GM21529 (cell line): ENCODE data around the gene IGSF5.
"Not testable (repeated sequence)": the region's sequence is repeated elsewhere in the genome, so short reads cannot be mapped to it uniquely, and the experiment has no call there.

ENCODE experiments used
- ATAC-seq: cut with Tn5 transposase; IDR thresholded peaks from one replicate; pipeline ENCODE4 v1.9.1; 2021; ENCODE audit not compliant: unreplicated experiment

Gene IGSF5

DNA sequence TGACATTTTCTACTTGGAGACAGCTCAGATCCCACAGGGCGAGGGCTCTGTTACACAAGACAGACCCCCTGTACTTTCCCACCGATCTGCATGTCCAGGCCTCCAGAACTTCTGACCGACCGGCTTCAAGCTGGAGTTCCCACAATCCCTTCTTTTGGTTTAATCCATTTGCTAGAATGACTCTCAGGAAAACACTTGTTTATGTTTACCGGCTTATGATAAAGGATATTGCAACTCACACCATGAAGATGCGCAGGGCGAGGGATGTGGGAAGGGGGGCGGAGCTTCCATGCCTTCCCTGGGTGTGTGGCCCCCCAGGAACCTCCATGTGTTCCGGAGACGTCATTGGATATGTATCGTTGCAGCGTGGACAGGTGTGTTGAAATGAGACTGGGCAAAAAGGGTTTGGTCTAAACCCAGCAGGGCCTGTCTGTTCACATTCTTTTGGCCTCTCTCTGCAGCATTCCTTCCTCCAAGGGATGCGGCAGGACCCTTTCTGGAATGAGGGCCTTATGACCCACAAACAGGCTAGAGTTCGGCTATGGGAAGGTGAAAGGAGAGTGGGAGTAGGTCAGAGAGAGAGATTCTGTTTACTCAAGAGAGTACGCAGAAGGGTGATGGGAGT lies 7.5 kb upstream of the IGSF5 start:
- ATAC-seq, result no peak

DNA sequence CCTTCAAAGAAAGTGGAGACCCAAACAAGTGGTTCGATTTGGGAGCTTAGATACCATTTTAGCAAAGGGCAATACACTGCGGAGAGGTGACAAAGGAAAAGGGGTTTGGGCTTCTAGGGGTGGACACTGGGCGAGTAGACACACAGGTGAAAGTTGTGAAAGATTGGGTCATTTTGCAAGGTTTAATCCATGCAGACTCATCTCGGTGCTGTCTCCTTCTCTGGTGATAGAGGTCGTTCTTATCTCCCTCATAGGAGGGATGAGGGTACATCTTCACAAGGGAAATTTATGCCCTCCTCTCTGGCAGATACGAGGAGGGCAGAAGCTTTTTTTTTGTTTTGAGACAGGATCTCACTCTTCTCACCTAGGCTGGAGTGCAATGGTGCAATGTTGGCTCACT lies 6.4 kb upstream of the IGSF5 start:
- no peak for ATAC-seq

DNA sequence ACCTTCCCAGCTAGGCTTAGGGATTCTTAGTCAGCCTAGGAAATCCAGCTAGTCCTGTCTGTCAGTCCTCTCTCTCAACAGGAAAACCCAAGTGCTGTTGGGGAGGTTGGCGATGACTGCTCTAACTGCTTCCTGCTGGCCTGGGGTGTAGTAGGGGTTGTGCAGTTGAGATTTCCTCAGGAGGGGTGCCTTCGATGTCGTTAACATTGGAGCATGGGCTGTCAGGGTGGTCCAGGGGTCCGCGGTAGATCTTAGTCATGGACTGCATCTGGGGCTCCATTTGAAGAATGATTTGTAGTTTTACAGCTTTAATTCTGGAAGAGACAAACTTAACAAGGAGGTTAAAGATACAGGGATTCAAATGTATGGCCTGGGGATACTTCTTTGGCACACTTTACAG lies 5.5 kb upstream of the IGSF5 start:
- ATAC-seq, result not testable (repeated sequence)

DNA sequence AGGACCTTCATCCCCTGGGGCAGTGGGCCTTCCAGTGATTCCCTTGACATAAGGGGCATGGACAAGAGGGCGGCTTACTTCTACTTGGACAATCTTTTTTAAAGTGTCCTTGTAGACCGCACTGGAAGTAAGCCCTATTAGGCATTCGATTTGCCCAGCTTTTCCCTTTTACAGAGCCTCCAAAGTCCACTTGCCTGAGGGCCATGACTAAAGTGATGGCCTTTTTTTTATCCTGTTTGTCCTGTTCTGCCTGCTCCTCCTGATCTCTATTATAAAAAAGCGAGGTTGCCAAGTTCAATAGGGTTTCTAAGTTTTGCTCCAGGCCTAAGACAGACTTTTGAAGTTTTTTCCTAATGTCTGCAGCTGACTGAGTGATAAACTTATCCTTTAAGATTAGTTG lies 2.4 kb upstream of the IGSF5 start:
- ATAC-seq, result not testable (repeated sequence)

DNA sequence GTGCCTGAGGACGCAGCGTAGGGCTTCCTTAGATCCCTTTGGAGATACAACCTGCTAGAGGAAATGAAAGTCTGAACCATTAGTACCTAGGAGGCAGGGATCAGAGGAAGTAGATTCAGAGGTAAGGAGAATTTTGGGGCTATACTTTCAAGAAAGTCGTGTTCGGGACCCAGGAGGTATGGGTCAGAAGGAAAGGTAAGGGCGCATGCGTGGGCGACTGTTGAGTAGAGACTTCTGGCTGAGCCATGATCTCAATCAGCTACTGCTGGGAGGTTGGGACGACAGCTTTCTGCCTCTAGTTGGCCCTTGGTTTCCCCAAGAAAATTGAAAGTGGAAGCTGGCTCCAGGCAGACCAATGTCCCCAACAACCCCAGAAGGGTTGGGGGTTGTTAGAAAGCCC lies 349 bp downstream of the IGSF5 start:
- not testable (repeated sequence) for ATAC-seq

DNA sequence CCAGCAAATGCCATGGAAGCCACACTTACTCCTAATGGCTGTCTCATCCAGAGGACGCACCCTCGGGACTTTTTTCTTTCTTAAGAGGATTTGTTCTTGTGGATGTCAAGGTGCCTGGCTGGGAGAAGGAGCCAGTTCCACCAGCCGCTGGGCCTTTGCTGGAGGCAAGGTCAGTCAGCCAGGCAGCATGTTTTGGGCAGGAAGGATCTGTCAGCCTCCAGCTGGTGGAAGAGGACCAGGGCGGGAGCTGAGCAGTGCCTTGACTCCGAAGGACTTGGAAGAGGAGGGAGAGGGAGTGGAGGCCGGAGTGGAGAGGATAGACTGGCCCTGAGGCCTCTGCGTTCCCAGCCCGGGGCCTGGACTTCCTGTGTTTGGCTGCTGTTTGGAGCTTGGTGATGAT lies 5.7 kb downstream of the IGSF5 start:
- no peak for ATAC-seq

DNA sequence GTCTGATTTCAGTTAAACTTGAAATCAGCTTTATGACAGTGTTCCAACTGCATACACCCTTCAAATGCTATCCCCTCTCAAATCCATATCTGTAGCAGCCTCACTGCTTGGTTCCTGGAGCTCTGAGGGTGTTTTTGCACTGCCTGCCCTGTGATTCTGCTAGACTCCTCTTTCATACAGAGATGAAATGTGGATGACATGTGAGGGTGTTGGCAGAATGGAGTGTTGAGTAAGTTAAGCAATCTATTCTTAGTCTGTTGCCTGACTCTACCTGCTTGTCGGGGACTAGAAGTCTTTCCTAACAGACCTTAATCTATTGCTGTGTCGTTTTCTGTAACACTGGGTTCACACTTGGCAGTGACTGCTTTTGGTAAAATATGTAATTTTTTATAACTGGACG lies 9.8 kb downstream of the IGSF5 start:
- ATAC-seq, result no peak

DNA sequence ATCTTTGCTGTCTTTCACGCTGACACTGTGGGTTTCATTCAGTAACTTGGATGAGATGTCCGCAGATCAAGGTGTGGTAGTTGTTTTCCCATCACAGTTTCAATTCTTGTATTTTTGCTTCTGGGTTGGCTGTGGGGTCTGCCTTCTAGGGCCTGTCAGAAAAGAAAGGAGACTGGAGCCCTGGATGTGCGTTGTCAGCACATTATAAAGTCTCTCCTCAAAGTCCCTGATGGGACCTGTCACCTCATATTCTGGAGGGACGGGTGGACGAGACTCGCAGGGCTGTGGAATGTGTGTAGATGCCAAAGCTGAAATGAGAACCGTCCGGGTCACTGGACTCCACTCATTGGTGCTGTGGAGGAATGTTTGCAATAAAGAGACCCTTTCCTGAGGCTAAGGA lies 11.3 kb downstream of the IGSF5 start:
- ATAC-seq, result no peak

DNA sequence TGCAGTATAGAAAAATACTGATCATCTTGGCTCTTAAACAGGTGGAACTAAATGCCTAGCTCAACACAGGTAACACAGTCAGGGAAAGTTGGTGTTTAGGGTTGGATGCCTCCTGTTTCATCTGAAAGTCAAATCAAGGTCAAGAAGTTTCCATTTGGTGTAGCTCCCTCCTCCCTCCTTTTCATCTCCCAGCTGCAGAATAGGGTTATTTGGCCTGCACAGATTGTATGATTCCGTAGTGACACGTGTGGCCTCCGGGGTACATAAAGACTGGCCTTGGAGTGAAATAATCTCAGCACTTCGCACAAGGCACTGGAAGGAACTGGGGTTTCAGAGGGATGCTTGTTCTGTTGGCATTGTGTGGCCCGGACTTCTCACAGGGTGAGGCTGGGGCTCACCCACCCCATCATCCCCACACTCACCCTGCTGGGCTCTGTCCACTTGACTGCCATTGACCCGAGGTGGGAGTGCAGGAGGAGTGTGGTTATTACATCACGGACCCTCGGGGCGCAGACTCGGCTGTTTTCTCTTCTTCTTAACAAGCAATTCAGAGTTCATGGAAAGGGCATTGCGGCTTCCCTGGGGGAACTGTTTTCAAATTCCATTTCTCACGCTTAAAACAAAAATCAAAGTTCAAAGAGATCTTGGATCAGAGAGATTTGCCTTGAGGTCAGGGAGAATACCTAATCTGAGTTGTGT lies 18.4 kb downstream of the IGSF5 start:
- no peak for ATAC-seq

DNA sequence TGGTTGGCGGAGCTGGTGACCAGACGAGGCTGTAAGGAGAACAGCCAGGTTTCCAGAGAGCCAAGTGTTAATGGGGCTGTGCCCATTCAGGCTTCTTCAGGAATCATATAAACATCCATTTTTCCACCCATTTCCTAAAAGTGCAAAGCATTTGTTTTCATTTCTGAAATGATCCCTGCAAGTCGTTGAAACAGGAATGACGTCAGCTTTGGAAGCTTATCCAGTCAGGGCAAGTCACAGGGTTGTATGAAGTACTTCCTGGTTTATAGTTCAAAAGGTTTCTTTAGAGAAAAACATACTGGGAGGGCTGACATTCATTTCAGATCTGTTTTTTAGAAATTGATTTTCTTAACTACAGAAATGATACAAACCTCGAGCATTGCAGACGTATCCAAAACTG lies 29.2 kb downstream of the IGSF5 start:
- ATAC-seq, result no peak

DNA sequence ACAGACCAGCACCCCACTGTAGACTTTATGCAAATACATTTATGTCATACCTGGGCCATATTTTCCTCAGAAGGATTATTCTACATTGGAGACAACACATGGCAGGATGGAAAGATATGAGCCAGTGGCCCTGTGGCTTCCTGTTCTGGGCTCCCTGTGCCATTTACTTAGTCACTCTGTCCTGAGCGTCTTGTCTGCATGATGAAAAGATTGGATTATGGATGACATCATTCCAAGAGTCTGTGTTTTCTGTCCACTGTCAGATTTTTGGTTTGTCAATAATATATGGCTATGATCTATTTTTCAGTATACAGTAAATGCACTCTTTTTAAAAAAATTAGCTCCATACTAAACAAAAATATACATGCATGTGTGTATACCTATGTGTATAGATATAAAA lies 30.8 kb downstream of the IGSF5 start:
- ATAC-seq, result no peak

DNA sequence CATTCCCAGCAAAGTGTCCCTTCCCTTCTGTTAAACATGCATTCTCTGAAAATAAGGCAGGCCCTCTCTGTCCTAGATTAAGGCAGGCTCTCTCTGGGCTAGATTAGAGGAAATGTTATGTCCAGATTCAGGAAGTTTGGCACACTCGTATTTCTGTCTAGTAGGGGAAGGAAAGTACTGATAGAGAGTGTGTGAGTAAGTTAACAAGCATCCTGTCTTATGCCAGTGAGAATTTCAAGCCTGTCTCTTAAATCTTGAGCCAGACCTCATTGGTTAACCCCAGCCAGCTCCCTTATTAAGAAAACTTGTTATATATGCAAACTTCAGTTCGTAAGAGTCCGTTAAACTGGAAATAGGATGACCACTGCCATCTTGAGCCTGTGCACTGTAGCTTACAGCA lies 31.6 kb downstream of the IGSF5 start:
- no peak for ATAC-seq

DNA sequence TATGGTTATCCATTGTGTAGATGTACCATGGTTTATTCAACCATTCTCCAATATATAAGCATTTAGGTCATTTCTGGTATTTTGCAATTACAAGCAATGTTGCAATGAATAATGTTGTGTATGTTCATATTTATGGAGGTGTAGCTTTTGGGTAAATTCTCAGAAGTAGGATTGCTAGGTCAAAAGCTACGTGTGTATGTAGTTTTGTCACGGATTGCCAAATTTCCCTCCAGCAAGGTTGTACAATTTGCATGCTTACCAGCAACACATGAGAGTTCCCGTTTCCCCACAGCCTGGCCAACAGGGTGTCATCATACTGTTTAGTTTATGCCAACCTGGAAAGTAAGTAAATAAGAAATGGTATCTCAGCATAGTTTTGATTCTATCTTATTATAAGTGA lies 36.3 kb downstream of the IGSF5 start:
- ATAC-seq, result no peak

DNA sequence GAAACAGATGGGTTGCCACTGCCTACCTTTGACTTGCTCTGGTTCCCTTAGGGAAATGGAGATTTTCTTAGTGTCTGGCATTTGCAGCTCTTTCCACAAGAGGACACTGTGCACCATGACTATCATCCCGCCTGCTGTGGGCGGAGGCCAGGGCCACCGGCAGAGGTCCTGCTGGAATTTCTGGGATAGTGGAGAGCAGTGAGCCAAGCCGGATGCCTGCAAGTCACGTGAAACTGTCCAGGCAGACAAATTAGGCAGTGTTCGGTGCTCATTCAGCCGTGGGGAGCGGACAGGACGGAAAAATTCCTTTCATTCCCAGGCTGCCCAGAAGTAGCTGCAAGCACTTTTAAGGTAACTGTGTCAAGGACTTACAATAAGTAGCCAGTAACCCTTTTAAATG lies 43.4 kb downstream of the IGSF5 start:
- ATAC-seq, result no peak

DNA sequence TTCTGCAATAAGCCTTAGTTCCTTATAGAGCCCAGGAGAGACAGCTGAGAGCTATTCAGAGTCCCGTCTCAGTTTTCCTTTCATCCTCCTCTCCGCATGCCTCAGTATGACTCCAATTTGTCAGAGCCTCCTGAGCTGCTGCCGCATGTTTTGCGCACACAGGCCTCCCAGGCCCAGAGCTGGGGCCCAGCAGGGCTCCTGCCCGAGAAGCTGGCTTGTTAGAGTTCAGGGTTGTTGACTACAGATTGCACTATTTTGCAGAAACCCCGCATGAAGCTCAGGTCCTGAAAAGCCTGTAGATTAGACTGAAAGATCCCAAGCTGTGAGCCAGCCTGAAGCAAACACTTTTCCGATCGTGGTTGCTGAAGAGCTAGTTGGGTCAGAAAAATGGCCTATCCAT lies 51.5 kb downstream of the IGSF5 start:
- ATAC-seq, result no peak

DNA sequence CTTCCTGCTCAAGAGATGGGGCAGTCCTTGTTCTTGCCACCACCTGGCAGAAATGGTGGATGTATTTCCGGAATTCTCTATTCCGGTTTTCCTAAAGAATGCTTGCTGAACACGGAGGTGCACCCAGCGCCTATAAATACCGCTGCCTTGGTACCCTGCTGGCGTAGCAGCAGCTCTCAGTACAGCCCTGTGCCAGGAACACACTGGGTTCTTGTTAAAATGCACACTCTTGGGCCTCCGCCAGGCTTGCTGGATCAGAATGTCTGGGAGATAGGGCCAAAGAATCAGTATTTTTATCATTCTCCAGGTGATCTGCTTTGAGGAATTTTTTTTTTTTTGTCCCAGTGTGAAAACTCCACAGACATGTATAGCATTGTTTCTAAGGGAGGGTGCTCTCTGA lies 54.2 kb downstream of the IGSF5 start:
- no peak for ATAC-seq

DNA sequence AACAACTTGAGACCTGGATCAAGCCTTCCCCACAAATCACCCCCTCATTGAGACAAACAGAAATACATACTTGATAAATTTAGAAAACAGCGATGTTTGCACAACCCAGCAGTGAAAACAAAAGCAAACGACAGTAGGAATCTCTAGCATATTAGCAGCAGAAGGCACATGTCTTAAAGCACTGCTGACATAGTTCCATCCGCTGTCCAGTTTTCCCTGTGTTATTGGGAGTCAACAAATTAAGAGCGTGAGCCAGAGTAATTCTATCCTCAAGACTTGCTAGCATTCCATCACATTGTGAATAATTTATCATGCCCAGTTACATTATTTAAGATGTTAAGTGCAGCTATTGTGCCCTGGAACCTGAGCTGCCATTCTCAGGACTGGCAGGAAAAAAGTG lies 55.3 kb downstream of the IGSF5 start:
- ATAC-seq, result no peak

DNA sequence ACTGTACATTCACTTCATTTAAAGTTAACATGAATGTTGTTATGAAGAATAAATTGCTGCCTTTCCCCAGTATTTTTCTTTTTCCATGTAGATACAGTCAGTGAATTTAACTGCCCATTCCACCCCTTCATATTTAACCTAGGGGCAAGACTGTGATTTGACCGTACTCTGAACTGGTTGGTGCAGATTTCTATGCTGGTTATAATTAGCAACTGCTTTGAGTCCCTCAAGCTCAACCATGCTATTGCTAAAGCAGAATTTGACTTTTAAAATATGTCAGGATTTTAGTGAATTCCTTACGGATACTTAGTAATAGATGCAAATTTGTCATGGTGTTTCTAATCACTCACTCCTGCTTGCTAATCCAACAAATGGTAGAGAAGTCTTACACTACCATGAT lies 57.2 kb downstream of the IGSF5 start:
- no peak for ATAC-seq

DNA sequence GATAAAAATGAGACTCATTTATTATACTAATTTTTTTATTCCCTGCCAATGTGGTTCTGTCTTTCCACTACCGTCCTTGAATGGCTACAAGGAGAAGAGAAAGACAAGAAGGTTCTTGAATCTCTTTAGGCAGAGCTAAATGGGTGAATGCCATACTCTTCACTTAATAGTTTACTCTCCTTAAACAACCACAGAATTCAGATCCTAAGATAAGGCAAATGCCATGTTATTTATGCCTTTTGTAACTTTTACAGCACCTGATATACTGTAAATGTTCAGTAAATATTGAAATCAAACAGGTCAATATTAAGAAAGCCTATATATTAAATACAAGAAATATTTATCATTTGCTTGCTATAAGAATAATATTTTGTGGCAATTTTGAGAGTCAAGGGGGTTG lies 58.4 kb downstream of the IGSF5 start:
- no peak for ATAC-seq

DNA sequence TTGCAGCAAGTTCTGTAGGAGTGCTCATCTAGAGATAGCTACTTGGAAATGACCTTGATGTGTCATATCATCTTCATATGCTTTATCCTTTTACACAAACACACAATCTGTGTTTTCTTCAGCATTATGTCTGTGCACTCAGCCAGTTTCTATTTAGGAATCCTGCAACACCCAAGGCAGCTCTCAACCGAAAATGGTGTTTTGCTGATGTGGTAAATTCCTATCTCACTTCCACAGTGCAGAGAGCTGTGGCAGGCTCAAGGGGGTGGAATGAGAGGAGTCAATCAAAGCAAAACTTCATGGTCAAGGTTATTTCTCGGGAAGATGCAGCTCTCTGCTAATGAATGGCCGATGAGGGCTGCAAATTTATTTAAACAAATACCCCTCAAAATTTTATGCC lies 59.3 kb downstream of the IGSF5 start:
- no peak for ATAC-seq

DNA sequence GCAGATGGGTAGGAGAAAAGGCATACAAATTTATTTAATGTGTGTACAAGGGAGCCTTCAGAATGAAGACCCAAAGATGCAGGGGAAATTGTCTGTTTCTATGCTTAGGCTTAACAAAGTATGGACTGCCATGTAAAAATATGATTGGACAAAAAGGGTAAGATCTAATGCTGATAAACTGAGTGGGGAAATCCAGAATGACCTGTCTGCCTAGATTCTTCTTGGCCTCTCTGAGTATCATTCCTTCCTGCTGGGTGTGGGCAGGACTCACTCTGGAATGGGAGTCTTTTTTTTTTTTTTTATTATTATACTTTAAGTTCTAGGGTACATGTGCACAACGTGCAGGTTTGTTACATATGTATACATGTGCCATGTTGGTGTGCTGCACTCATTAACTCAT lies 61.0 kb downstream of the IGSF5 start:
- no peak for ATAC-seq

DNA sequence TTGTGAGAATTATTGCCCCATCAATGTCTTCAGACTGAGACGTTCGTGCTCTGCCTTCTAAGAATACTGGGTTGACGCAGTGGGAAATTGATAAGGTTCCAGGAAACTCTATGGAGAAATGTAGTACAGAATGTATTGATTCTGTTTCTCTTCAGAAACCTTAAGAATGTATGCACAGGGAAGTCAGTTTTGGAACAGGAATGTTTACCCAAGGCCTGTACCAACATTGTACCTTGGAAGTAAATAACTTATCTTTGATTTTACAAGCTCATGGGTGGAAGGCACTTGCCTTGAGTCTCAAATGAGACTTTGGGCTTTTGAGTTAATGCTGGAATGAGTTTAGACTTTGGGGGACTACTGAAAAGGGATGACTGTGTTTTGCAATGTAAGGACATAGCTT lies 62.8 kb downstream of the IGSF5 start:
- ATAC-seq, result no peak

DNA sequence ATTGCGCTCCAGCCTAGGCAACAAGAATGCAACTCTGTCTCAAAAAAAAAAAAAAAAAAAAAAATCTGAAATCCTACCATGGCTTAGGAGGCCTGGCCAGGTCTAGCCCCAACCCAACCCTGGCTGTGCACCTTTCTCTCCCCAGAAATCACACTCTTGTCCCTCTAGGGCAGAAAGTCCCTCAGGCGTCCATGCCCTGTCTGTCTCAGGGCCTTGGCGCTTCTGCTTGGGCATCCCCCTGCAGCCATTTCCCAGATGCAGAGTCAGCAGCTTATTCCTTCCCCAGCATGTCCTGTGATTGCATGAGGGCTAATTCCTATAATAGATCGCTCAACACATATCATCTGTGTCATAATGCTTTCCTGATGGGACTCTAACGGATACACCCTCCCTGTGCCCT lies 65.0 kb downstream of the IGSF5 start:
- ATAC-seq, result no peak
